DMS153 (cell line): Measurements from ENCODE around the gene AEBP1.

Source experiments
- DNase-seq: peaks from one replicate; lab custom pipeline; 2025; lab: John Stamatoyannopoulos, UW

Gene AEBP1

GRCh38 chr7:44103923-44104859 lies at the start of gene AEBP1:
TSS of gene AEBP1 (plus strand) at chr7:44104345. CDS start at chr7:44104666, 321 bp downstream.
- DNase-seq, result no peak

- DNase-seq, result no peak
Observed at GRCh38 chr7:44056681-44057080, 47.5 kb upstream of the AEBP1 start.

GRCh38 chr7:44057181-44057848 lies 46.8 kb upstream of the AEBP1 start:
- DNase-seq, result no peak

DNA sequence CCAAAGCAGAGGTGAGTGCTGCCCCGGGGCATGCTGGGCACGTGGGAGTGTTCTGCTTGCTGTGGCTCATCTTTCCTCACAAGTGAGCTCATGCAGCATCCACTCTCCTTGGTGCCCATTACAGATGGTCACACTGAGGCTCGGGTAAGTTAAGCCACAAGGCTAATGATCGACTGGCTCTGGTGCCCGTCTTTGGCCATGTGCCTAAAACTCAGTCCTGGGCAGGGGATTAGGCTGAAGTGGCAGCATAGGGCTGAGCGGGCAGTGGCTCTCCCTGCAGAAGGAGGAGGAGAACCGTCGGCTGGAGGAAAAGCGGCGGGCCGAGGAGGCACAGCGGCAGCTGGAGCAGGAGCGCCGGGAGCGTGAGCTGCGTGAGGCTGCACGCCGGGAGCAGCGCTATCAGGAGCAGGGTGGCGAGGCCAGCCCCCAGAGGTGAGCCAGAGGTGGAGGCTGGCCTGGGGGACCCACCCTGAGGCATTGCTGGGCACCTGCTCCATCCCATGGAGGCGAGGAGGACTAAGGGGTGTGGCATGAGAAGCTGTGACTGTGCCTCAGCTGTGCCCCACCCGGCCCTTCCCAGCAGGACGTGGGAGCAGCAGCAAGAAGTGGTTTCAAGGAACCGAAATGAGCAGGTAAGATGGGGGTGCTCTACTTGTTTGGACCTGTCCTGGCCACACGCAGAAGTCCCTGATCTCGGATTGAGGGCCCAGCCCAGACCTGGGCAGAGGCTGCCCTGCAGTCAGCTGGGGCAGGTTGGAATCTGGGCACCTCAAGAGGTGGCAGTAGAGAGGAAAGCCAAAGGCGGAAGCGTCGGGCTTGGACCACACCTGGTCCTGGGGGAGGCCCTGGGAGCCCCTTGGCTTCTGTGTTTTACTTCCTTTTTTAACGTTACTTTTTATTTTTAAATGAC lies 46.0 kb upstream of the AEBP1 start:
- no peak for DNase-seq

DNA sequence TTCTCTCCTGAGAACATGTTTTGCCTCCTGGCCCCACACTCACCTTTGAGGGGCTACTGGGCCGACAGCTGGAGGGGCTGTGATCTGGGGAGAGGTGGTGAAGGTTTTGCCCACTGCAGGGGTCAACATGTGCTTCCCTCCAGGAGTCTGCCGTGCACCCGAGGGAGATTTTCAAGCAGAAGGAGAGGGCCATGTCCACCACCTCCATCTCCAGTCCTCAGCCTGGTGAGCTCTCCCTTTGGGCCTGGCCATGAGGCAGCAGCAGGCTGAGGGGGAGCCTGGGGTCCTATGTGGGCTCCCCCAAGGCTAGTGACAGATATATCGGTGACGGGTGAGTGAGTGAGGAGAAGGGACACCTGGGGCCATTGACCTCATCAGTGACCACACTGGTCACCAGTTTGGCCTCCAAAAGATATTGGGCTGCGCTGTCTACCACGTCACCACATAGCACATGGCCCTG lies 45.4 kb upstream of the AEBP1 start:
- DNase-seq, result no peak

DNA sequence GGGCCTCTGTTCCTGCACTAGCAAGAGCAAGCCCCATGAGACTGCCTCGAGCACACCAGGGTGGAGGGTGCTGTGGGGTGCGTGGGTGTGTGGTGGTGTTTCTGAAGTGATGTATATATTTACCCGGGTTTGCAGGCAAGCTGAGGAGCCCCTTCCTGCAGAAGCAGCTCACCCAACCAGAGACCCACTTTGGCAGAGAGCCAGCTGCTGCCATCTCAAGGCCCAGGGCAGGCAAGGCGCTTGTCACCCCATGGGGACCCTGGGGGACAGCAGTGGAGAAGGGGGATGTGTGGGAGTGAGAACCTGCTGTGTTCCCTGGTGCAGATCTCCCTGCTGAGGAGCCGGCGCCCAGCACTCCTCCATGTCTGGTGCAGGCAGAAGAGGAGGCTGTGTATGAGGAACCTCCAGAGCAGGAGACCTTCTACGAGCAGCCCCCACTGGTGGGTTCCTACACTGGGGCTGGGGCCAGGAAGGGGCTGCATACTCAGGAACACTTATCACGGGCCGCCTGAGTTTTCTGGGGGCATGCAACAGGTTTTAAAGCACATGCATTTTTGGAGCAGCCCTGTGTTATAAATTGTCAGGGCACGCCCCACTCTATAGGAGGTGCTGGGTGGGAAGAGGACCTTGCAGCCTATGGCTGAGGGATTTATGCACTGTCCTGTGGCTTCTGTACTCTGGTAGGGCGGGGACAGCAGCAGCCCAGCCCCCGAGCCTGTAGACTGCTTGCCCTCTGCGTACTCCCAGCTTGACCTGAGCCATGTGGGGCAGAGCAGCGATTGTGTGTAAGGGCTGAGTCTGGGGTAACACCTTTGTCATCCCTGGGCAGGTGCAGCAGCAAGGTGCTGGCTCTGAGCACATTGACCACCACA lies 44.7 kb upstream of the AEBP1 start:
- DNase-seq, result no peak

DNA sequence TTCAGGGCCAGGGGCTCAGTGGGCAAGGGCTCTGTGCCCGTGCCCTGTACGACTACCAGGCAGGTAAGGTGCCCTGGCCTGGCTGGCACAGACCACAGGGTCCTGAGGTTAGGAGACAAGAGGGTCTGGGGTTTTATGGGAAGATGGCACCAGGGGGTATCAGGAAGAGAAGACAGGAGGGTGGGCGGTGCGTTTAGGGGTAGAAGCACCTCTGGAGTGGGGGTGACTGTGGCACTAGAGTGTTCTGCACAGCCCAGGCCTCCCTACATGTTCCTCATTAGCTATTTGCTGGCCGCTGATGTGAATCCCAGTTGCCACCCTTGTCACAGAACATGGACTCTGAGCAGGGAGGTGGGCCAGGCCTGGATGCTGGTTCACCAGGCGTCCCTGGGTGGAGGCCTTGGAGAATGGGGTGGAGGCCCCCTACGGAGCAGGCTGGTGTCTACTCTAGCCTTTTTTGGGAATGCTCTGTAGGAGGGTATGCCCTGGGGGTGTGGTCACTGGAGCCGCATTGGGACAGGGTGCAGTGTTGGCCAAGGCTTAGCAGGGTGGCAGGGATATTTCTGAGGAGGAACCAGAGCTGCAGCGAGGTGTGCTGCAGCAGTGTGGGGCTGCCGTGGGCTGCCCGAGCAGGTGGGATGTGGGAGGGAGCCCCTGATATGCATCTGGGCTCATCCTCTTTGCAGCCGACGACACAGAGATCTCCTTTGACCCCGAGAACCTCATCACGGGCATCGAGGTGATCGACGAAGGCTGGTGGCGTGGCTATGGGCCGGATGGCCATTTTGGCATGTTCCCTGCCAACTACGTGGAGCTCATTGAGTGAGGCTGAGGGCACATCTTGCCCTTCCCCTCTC lies 43.8 kb upstream of the AEBP1 start:
- no peak for DNase-seq

DNA sequence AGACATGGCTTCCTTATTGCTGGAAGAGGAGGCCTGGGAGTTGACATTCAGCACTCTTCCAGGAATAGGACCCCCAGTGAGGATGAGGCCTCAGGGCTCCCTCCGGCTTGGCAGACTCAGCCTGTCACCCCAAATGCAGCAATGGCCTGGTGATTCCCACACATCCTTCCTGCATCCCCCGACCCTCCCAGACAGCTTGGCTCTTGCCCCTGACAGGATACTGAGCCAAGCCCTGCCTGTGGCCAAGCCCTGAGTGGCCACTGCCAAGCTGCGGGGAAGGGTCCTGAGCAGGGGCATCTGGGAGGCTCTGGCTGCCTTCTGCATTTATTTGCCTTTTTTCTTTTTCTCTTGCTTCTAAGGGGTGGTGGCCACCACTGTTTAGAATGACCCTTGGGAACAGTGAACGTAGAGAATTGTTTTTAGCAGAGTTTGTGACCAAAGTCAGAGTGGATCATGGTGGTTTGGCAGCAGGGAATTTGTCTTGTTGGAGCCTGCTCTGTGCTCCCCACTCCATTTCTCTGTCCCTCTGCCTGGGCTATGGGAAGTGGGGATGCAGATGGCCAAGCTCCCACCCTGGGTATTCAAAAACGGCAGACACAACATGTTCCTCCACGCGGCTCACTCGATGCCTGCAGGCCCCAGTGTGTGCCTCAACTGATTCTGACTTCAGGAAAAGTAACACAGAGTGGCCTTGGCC lies 43.0 kb upstream of the AEBP1 start:
- no peak for DNase-seq

- DNase-seq, result no peak
Observed at GRCh38 chr7:44061645-44062179, 42.4 kb upstream of the AEBP1 start.

- no peak for DNase-seq
Observed at GRCh38 chr7:44062180-44062902, 41.8 kb upstream of the AEBP1 start.

DNA sequence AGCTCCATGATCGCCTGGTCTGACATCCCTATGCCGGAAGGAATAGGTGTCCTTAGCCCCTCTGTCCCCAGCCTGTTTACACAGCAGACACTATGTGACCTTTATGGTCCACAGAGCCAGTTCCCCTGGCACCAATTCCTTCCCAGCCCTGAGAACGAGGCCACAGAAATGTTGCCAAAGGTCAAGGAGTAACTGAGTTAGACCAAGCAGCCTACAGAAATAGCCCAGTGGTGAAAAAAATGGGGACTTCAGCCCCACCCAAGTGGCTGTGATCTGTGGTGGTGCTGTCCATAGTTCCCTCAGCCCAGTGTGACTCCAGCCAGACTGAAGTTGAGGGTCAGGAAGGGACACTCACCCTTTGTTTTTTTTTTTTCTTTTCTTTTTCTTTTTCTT lies 41.2 kb upstream of the AEBP1 start:
- DNase-seq, result no peak

GRCh38 chr7:44063547-44063893 lies 40.6 kb upstream of the AEBP1 start:
- DNase-seq, result no peak

DNA sequence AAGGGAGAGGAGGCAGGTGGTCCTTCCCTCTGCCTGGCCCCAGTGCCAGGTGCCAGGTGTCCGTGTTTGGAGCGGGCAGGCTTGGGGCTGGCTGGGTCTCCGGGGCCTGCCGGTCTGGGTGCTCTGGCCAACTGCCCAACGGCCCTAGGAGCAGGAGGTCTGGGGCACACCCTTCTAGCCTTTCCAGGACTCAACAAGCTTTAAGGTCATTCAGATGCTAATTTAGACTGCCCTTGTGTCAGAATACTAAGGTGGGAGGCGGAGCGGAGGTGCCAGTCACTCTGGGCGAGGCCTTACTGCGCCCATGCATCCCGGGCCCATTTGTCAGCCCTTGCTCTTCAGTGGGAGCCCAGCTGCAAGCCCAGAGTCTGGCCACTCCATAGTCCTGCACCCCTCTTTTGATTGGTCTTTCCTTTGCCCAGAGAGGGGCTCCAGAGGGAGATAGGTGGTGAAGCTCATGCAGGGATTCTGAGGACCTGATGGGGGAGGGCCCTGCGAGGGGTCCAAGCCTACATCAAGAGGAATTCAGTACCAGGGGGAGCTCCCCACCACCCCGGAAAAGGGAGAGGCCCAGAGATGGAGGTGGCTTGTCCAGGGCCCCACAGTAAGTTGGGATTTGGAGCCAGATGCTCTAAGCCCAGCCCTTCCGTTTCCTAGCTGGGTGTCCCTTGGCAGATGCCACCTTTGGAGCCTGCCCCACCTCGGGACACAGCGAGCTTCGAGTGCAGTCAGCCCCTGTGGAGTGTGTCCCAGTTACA lies 40.1 kb upstream of the AEBP1 start:
- no peak for DNase-seq

DNA sequence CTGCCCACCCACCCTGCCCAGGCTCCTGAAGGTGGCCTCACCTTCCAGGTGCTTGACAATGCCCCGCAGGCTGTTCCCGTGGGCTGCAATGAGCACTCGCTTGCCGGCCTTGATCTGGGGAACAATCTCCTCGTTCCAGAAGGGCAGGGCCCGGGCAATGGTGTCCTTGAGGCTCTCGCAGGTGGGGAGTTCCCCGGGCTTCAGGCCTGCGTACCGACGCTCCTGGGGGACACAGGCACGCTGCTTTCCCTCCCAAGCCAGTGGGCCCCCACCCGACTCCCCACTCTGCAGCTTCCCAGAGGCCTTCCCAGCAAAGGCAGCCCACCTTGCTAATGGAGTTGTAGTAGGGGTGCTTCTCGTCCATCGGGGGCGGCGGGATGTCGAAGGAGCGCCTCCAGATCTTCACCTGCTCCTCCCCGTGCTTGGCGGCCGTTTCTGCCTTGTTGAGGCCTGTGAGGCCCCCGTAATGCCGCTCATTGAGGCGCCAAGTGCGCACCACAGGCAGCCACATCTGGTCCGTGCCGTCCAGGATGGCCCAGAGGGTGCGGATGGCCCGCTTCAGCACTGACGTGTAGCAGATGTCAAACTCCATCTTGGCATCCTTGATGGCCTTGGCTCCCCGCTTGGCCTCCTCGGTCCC lies 39.2 kb upstream of the AEBP1 start:
- DNase-seq, result no peak

- DNase-seq, result no peak
Observed at GRCh38 chr7:44065431-44066110, 38.6 kb upstream of the AEBP1 start, which contains the start of gene PGAM2. TSS of gene PGAM2 (minus strand) at chr7:44065567. CDS start at chr7:44065529, 38 bp downstream.

- no peak for DNase-seq
Observed at GRCh38 chr7:44066111-44066460, 38.1 kb upstream of the AEBP1 start.
